Left ventricle myocardium inferior (tissue), 1 donor: ENCODE results near the gene RNF227. TPM values are rescaled to one million over a fixed set of nuclear protein-coding genes. Genes with fewer than 3 reads are reported as not detected.

Source experiments
- DNase-seq: peaks from one replicate; pipeline ENCODE4 v3.0.0-alpha.2; 2020
- H3K27ac ChIP-seq: fragments of 200-600 bp; replicated peaks from 2 replicates; pipeline ENCODE4 v1.8.0; 2021
- H3K27me3 ChIP-seq: fragments of 200-600 bp; 2 replicates; pipeline ENCODE4 v1.8.0; 2021; ENCODE audit warnings: low read depth
- H3K36me3 ChIP-seq: fragments of 200-600 bp; 2 replicates; pipeline ENCODE4 v1.8.0; 2021
- H3K4me1 ChIP-seq: fragments of 200-600 bp; 2 replicates; pipeline ENCODE4 v1.8.0; 2021
- H3K4me3 ChIP-seq: fragments of 200-600 bp; 2 replicates; pipeline ENCODE4 v1.8.0; 2021; ENCODE audit warnings: mild to moderate bottlenecking, moderate library complexity
- H3K9me3 ChIP-seq: fragments of 200-600 bp; replicated peaks from 2 replicates; pipeline ENCODE4 v1.8.0; 2021
- CTCF ChIP-seq: fragments of 200-600 bp; IDR thresholded peaks from 2 replicates; pipeline ENCODE4 v1.8.0; 2021; ENCODE audit warnings: antibody characterized with exemption, mild to moderate bottlenecking, borderline replicate concordance
- intact Hi-C: fragments of 100-400 bp; cut with micrococcal nuclease; formaldehyde crosslinking; loops from one replicate; pipeline ENCODE4 v1.11.0; 2022
- long read RNA-seq: library from polyadenylated mRNA; unstranded; transcript quantifications from one replicate; pipeline ENCODE4 v2.0.0, GENCODE V29; 2021
- total RNA-seq: library from RNA; stranded (reverse); fragmentation: NEBNext Ultra II Directional; extraction: Animal tissue kit (Norgen Biotek cat#: 25700); gene quantifications from one replicate; pipeline ENCODE4 v1.2.1, GENCODE V29; 2021
- donor health status: DM: no; HTN: yes; CAD: no; lungs with severe emphysema.

Gene RNF227
- 1.0 TPM for total RNA-seq
- long read RNA-seq: 0 reads

GRCh38 chr17:7915611-7916384 lies at the start of gene RNF227:
Gene RNF227 (minus strand): TSS chr17:7916289. CDS start chr17:7916195, 94 bp downstream.
- H3K36me3 ChIP-seq: peaks cover 12% of the 10 kb centered on the region
- intact Hi-C loops: no loop called here

GRCh38 chr17:7961421-7961820 lies 45.3 kb upstream of the RNF227 start:
- intact Hi-C loops: no loop called here
- H3K4me1 ChIP-seq: peaks cover 5% of the 10 kb centered on the region
- DNase-seq: no peak
- H3K27me3 ChIP-seq: peaks cover 15% of the 10 kb centered on the region
- H3K27ac ChIP-seq: no peak overlapping the region
- TF ChIP-seq CTCF: no peak
- no peak overlapping the region for H3K4me3 ChIP-seq
- no peaks in the 10 kb centered on the region for H3K36me3 ChIP-seq
- no peaks in the 10 kb centered on the region for H3K9me3 ChIP-seq

More at GRCh38 chr17:7915611-7916384, at the start of gene RNF227:
- TF ChIP-seq CTCF: no peak
- peak; percentile 91 for DNase-seq
- H3K9me3 ChIP-seq: no peaks in the 10 kb centered on the region
- peak within 1 kb of the TSS; percentile 78 for H3K4me3 ChIP-seq
- no peaks in the 10 kb centered on the region for H3K27me3 ChIP-seq
- peaks cover 37% of the 10 kb centered on the region for H3K4me1 ChIP-seq
- peak within 1 kb of the TSS; percentile 96 for H3K27ac ChIP-seq

GRCh38 chr17:7959503-7960253 lies 43.6 kb upstream of the RNF227 start:
- no peaks in the 10 kb centered on the region for H3K9me3 ChIP-seq
- peaks cover 19% of the 10 kb centered on the region for H3K4me1 ChIP-seq
- peaks cover 15% of the 10 kb centered on the region for H3K27me3 ChIP-seq
- H3K4me3 ChIP-seq: no peak overlapping the region
- no peak overlapping the region for H3K27ac ChIP-seq
- no peak for DNase-seq
- intact Hi-C loops: no loop called here
- TF ChIP-seq CTCF: no peak
- H3K36me3 ChIP-seq: no peaks in the 10 kb centered on the region

- H3K27ac ChIP-seq: peak overlapping the region; percentile 49
- H3K27me3 ChIP-seq: peaks cover 15% of the 10 kb centered on the region
- peaks cover 19% of the 10 kb centered on the region for H3K4me1 ChIP-seq
- DNase-seq: peak; percentile 82
- intact Hi-C loops: no loop called here
- H3K36me3 ChIP-seq: no peaks in the 10 kb centered on the region
- no peaks in the 10 kb centered on the region for H3K9me3 ChIP-seq
- no peak for TF ChIP-seq CTCF
- no peak overlapping the region for H3K4me3 ChIP-seq
Observed at GRCh38 chr17:7956228-7956965, 40.3 kb upstream of the RNF227 start.
